AML-193 (cell line): ENCODE data around the gene SYCP2L.
"Not testable (repeated sequence)": the region's sequence is repeated elsewhere in the genome, so short reads cannot be mapped to it uniquely, and the experiment has no call there.

Experiments used
- DNase-seq, 2 experiments: peaks; one replicate each; lab custom pipeline; 2025; lab: John Stamatoyannopoulos, UW

Gene SYCP2L

DNA sequence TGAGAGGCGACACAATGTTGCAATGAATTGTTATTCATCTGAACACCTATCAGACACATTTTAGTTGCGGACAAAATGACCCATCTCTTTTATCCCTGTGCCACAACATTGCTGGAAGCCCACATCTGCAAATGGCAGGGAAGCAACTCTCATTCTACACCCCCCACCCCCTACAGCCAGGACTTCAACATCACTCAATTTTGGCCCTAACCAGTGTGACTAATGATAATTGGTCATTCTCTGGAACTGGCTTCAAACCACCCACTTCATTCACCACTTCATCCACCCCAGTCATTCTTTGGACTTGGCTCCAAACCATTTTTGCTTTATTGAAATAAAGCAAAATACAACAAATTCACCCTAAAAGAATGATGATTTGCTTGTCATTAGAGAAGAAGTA, 6.5 kb upstream of the SYCP2L start:
- no peak for DNase-seq

- DNase-seq = not testable (repeated sequence)
Observed at GRCh38 chr6:10882253-10882630, 4.6 kb upstream of the SYCP2L start.

GRCh38 chr6:10882657-10883171, 4.1 kb upstream of the SYCP2L start:
- no peak for DNase-seq

DNA sequence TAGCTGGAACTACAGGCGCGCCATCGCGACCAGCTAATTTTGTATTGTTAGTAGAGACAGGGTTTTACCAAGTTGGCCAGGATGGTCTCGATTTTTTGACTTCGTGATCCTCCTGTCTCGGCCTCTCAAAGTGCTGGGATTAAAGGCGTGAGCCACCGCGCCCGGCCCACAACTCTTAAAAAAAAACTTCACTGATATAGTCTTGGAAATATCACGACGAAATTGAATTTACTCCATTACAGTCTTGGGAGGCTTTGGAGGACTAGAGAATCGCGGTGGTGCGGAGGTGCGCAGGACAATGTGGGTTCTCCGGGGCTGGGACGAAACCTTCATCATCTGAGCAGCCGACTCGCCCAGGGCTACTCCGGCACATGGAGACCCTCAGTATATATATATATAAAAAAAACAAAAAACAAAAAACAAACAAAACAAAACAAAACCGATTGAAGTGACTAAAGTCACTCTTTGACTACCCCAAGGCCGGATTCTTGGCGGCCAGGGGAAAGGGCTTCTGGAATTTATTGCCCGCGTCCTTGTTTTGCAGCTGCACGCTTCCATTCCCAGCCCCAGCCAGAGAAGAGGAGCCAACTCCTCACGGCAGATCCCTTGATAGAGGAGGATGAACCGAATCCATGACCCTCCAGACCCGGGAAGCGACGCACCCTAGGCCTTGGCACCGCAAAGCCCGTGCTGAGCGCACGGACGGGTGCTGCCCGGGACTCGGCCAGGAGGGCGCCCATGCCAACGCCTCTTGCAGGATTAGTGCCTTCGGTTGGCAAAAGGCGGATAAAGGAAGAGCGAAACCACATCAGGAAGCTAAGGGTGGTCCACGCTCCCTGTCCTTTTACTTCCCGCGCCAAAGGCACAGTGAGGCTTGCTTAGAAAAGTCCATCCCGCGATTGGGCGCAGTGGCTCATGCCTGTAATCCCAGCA, 3.3 kb upstream of the SYCP2L start:
- no peak for DNase-seq

DNA sequence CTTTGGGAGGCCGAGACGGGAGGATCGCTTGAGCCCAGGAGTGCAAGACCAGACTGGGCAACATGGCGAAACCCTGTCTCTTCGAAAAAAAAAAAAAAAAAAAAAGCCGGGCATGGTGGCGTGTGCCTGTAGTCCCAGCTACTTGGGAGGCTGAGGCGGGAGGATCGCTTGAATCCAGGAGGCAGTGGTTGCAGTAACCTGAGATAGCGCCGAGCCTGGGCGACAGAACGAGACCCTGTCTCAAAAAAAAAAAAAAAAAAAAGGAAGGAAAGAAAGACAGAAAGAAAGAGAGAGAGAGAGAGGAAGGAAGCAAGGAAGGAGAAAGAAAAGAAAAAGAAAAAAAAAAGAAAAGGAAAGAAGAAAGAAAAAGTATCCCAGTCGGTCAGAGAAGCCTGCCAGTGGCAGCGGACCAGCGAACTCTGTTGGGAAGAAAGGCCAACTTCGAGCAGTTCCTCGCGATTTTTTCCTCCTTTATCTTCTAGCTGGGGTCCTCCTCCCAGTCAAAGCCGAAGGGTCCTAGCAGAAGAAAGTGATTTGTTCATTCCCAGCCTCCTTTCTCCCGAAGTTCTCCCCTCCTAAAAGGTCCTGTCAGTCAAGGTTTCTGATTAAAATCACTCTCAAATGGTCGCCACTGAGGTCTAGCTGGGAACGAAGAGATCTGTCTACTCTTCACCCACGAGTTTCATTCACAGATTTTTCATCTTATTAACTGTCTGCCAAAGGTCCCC, 2.4 kb upstream of the SYCP2L start:
- DNase-seq = no peak

DNA sequence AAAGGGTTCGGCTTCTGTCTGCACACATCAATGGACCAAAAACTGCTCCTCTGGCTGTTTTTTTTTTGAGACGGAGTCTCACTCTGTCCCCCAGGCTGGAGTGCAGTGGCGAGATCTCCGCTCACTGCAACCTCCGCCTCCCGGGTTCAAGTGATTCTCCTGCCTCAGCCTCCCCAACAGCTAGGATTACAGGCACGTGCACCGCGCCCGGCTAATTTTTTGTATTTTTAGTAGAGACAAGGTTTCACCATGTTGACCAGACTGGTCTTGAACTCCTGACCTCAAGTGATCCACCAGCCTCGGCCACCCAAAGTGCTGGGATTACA, 524 bp upstream of the SYCP2L start:
- DNase-seq = not testable (repeated sequence)

DNA sequence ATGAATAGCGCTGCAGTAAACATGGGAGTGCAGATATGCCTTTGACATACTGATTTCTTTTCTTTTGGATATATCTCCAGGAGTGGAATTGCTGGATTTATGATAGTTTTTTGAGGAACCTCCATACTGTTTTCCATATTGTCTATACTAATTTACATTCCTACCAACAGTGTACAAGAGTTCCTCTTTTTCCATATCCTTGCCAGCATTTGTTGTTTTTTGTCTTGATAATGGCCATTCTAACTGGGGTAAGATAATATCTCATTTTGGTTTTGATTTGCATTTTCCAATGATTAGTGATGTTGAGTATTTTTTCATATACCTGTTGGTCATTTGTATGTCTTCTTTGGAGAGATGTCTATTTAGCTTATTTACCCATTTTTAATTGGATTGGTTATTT, 3.3 kb downstream of the SYCP2L start:
- DNase-seq = no peak

DNA sequence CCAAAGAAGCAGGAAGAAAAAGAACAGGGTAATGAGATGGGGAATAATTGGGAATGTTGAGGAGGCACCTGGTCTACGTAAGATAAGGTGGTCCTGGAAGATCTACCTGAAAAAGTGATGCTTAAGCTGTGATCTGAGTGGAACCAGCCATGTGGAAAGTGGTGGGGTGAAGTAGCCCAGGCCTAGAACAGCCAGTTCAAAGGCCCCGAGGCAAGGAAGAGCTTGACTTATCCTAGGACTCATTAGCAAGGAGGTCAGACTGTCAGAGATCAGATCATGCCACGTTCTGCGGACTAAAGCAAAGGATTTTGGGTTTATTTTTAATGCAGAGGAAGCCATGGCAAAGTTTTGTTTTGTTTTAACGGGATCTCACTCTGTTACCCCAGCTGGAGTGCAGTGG, 5.1 kb downstream of the SYCP2L start:
- no peak for DNase-seq

DNA sequence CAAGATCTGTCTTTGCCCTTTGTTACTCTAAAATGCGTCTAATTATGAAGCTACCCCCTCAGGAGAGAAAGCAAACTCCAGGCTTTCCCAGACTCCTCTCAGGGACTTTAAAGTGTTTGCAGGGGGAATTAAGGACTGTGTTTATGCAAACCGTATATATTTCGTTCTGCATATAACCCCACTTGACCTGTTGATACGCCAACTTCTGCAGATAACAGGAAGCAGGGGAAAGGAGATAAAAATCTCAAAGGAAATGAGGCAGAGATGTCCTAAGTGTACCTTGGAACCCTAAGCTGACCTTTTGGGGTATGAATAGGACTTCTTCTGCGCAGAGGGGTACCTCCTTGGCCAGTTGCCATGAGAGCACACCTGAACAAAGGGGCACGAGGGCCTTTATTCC, 8.1 kb downstream of the SYCP2L start:
- DNase-seq = no peak

GRCh38 chr6:10896691-10897090, 9.8 kb downstream of the SYCP2L start:
- DNase-seq = no peak

- peak; percentile 56 to 70 for DNase-seq
Observed at GRCh38 chr6:10901770-10902169, 14.9 kb downstream of the SYCP2L start.

GRCh38 chr6:10904015-10904414, 17.2 kb downstream of the SYCP2L start:
- DNase-seq = no peak

DNA sequence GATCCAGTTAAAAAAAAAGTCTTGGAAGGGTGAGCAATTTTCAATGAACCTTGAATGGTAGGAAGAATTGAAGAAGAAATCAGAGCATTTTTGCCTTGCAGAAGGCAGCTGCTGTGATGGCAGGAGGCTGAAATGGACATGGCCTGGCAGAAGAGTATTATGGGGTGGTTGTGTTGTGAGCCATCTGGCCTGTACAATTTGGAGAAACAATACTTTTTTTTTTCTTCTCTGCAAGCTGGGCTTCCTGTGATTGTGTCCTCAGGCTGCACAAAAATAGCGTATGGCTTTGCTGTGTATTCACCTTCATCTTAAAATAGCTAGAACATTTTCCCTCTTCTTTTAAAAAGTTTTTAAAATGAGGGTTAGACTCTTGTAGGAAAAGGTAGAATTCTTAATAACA, 21.4 kb downstream of the SYCP2L start:
- no peak for DNase-seq

- not testable (repeated sequence) for DNase-seq
Observed at GRCh38 chr6:10919520-10919919, 32.7 kb downstream of the SYCP2L start.

DNA sequence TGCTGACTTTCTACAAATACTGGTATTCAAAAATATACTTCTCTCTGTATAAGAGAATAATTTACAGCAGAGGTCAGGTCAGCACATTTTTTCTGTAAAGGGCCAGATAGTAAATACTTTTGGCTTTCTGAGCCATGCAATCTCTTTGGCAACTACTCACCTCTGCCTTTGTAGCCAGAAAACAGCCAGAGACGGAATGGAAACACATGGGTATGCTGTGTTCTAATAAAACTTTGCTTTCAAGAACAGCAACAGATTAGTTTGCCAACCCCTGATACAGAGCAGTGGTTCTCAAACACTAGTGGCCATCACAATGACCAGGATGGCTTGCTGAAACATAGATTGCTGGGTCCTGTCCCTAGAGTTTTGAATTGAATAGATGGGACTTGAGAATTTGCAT, 46.3 kb downstream of the SYCP2L start:
- DNase-seq = no peak

DNA sequence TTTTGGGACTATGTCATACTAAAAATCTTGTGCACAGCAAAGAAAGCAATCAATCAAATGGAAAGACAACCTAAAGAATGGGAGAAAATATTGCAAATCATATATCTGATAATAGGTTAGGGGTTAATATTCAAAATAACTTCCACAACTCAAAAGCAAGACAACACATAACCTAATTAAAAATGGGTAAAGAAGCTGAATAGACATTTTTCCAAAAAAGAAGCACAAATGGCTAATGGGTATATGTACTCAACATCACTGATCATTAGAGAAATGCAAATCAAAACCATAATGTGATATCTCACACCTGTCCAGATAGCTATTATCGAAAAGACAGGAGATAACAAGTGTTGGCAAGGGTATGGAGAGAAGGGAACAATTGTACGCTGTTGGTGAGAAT, 53.0 kb downstream of the SYCP2L start:
- DNase-seq = no peak

DNA sequence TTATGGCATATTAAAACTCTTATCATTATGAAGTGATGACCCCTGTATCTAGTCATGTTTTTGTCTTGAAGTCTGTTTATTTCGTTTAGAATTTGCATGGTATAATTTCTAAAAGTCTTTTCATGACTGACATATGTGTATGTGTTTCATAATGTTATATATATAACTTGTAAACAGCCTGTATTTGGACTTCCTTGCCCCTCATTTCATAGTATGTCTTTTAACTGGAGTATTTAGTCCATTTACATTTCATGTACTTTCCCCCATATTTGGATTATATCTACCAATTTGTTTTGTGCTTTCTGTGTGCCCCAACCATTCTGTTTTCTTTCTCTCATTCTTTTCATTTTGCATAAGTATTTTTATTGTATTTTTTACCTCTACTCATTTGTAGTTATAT, 59.0 kb downstream of the SYCP2L start:
- DNase-seq = no peak

DNA sequence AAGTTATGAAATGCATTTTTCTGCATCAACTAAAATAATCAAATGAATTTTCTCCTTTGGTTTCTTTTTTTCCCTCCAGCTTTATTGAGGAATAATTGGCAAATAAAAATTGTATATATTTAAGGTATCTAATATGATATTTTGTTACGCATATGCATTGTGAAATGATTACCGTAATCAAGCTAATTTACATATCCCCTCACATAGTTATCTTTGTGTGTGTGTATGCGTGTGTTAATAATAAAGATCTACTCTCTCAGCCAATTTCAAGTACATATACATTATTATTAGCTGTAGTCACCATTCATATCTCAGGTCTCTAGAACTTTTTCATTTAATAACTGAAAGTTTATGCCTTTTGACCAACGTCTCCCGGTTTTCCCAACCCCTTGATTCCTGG, 61.1 kb downstream of the SYCP2L start:
- no peak for DNase-seq

- DNase-seq = no peak
Observed at GRCh38 chr6:10949579-10950490, 63.0 kb downstream of the SYCP2L start.

DNA sequence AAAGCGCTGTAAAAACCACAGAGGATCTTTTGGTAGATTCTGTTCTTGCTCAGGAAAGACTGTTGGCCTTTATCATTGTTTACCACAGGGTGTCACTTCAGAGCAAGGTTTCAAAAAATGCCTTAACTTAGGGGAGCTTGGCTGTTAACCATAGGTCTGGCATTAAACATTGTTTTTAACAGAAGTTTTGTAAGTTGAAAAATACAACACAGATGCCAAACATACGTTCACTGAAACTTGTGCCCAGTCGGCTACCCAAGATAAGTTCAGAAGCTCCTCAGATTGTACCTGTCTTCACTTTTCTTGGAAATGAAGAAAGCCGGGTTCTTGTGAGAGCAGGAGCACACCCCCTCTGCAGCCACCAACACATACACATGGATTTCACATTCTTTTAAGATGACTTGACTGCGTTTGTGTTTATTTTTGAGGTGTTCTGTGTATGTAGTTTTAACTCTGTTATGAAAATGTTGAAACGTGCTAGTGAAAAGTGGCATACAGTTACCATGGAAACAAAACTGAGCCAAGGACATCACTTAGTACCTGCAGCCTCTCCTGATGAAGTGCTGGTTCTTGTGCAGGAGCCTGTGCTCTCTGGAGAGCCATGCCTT, 64.9 kb downstream of the SYCP2L start:
- DNase-seq = peak; percentile 29 to 51

DNA sequence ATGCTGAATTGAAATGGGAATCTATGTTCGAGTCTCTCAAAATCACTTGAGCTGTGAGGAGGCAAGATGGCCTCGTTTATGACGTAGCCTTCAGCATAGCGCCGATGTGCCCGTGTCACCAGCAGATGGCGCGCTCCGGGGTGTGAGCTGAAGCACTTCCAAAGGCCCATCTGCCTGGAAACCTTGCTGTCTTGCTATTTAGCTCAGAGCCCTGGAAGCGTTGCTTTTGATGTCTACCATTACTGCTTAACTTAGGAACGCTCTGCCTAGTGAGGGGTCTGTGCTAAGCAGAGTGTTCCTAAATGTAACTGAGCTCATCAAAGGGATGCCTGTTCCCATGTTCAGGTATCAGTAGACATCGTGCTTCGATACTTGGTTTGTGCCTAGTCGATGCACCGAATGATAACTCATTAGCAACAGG, 67.7 kb downstream of the SYCP2L start:
- DNase-seq = peak; percentile 15 to 24

DNA sequence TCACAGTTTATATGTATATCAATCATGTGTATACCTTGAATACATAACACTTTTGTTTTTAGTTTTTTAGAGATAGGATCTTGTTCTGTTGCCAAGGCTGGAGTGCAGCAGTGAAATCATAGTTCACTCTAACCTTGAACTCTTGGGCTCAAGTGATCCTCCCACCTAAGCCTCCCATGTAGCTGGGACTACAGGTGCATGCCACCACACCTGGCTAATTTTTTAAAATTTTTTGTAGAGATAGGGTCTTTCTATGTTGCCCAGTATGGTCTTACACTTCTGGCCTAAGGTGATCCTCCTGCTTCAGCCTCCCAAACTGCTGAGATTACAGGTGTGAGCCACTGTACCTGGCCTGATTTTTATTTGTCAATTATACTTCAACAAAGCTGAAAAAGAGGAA, 69.9 kb downstream of the SYCP2L start:
- no peak for DNase-seq
